ENCODE results near the gene MCC. TPM values are rescaled to one million over a fixed set of nuclear protein-coding genes. Genes with fewer than 3 reads are reported as not detected.
A peak's percentile ranks its signal among the peaks of the same experiment; 100 is the strongest.

The MCC gene
- total RNA-seq, 1 donor from 2014 or later = 22.7 TPM

DNA sequence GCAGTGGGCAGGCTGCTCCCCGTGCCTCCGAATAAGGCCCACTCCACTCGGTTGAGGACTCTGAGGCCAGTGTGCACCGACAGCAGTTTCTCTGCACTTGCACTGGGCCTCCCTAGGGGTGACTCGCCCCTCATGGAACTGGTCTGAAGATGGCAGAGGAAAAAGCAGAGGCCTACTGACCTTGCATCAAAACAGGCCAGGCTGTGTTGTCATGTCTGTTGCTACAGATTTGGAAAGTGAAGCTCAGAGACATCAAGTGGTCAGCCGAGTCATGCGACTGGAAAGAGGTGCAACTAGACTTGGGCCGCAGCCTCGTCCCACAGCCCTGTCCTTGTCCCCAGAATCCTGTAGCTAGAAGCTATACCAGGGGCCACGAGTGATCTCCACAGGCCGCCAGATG lies 433.4 kb downstream of the MCC start:
- TF ChIP-seq, protein P1, sequence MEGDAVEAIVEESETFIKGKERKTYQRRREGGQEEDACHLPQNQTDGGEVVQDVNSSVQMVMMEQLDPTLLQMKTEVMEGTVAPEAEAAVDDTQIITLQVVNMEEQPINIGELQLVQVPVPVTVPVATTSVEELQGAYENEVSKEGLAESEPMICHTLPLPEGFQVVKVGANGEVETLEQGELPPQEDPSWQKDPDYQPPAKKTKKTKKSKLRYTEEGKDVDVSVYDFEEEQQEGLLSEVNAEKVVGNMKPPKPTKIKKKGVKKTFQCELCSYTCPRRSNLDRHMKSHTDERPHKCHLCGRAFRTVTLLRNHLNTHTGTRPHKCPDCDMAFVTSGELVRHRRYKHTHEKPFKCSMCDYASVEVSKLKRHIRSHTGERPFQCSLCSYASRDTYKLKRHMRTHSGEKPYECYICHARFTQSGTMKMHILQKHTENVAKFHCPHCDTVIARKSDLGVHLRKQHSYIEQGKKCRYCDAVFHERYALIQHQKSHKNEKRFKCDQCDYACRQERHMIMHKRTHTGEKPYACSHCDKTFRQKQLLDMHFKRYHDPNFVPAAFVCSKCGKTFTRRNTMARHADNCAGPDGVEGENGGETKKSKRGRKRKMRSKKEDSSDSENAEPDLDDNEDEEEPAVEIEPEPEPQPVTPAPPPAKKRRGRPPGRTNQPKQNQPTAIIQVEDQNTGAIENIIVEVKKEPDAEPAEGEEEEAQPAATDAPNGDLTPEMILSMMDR (IDR thresholded peaks at IDR 0.05; ENCODE audit: unreplicated experiment) = no peak
- peaks cover 14% of the 10 kb centered on the region for H3K4me1 Mint-ChIP-seq (ENCODE audit: unreplicated experiment)
- no peak for DNase-seq (ENCODE audit: low spot score)
- H3K4me3 Mint-ChIP-seq (ENCODE audit: unreplicated experiment) = no peak overlapping the region
- peaks cover 15% of the 10 kb centered on the region for H3K36me3 Mint-ChIP-seq (ENCODE audit: low read depth, unreplicated experiment)
- peaks cover 9% of the 10 kb centered on the region for H3K27me3 Mint-ChIP-seq (ENCODE audit: unreplicated experiment)
- H3K27ac Mint-ChIP-seq (ENCODE audit: unreplicated experiment) = no peak overlapping the region
- no peaks in the 10 kb centered on the region for H3K9me3 Mint-ChIP-seq (ENCODE audit: unreplicated experiment)

GRCh38 chr5:113053511-113053995 lies 434.7 kb downstream of the MCC start:
- DNase-seq (ENCODE audit: low spot score) = no peak
- Mint-ChIP-seq H3K27me3 (ENCODE audit: unreplicated experiment) (peaks cover 3% of the 10 kb centered on the region), H3K27ac (ENCODE audit: unreplicated experiment) (no peak overlapping the region), H3K4me1 (ENCODE audit: unreplicated experiment) (peaks cover under 1% of the 10 kb centered on the region), H3K4me3 (ENCODE audit: unreplicated experiment) (no peak overlapping the region), H3K36me3 (ENCODE audit: low read depth, unreplicated experiment) (peaks cover 11% of the 10 kb centered on the region), H3K9me3 (ENCODE audit: unreplicated experiment) (no peaks in the 10 kb centered on the region)
- TF ChIP-seq, protein P1 (IDR thresholded peaks at IDR 0.05; ENCODE audit: unreplicated experiment) = no peak

DNA sequence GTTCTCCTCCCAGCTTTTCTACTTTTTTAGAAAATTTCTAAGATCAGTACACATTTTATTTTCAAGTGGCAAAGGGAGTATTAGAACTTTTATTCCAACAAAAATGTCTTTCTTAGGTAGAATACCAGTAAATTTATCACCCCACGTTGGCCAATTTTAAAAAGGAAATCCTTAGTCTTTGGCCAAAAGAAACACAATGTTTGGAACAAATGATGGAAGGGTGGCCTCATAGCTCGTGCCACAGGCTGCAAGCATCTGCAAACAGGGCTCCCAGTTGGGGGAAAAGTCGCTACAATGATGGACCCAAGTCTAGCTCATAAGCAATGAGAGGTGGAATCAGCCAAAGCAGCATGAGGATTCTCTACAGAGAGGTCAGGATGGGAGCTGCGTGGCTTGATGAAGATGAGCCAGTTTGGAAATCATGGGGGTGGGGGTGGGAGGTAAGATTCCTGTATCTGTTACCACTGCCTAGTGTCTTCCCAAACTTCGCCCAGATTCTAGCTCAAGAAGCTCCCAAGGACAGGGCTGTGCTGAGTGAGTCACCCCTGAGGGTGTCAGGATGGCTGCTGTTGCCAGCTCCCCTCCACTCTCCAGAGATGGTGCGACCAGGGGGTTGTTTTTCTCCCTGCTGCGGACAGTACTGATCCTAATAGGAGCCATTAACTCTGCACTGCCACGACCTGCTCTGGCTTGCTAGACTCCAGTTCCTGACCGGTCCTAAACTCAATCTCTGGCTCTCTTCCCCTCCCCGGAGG lies 436.0 kb downstream of the MCC start:
- TF ChIP-seq, protein P1 (IDR thresholded peaks at IDR 0.05; ENCODE audit: unreplicated experiment) = no peak
- H3K9me3 Mint-ChIP-seq (ENCODE audit: unreplicated experiment) = no peaks in the 10 kb centered on the region
- no peak overlapping the region for H3K4me3 Mint-ChIP-seq (ENCODE audit: unreplicated experiment)
- no peak overlapping the region for H3K27ac Mint-ChIP-seq (ENCODE audit: unreplicated experiment)
- peaks cover 8% of the 10 kb centered on the region for H3K4me1 Mint-ChIP-seq (ENCODE audit: unreplicated experiment)
- peaks cover 11% of the 10 kb centered on the region for H3K36me3 Mint-ChIP-seq (ENCODE audit: low read depth, unreplicated experiment)
- H3K27me3 Mint-ChIP-seq (ENCODE audit: unreplicated experiment) = peaks cover 3% of the 10 kb centered on the region
- no peak for DNase-seq (ENCODE audit: low spot score)

- H3K4me3 Mint-ChIP-seq (ENCODE audit: unreplicated experiment) = peak overlapping the region; percentile 4
- no peak overlapping the region for H3K27ac Mint-ChIP-seq (ENCODE audit: unreplicated experiment)
- TF ChIP-seq, protein P1 (IDR thresholded peaks at IDR 0.05; ENCODE audit: unreplicated experiment) = no peak
- H3K27me3 Mint-ChIP-seq (ENCODE audit: unreplicated experiment) = no peaks in the 10 kb centered on the region
- H3K36me3 Mint-ChIP-seq (ENCODE audit: low read depth, unreplicated experiment) = peaks cover 17% of the 10 kb centered on the region
- no peak for DNase-seq (ENCODE audit: low spot score)
- H3K4me1 Mint-ChIP-seq (ENCODE audit: unreplicated experiment) = peaks cover 8% of the 10 kb centered on the region
- no peaks in the 10 kb centered on the region for H3K9me3 Mint-ChIP-seq (ENCODE audit: unreplicated experiment)
Measured at GRCh38 chr5:113050721-113051382, 437.4 kb downstream of the MCC start.

GRCh38 chr5:113048931-113049330 lies 439.3 kb downstream of the MCC start:
- no peak for DNase-seq (ENCODE audit: low spot score)
- Mint-ChIP-seq H3K4me1 (ENCODE audit: unreplicated experiment) (peaks cover 8% of the 10 kb centered on the region), H3K9me3 (ENCODE audit: unreplicated experiment) (no peaks in the 10 kb centered on the region), H3K4me3 (ENCODE audit: unreplicated experiment) (no peak overlapping the region), H3K27me3 (ENCODE audit: unreplicated experiment) (no peaks in the 10 kb centered on the region), H3K36me3 (ENCODE audit: low read depth, unreplicated experiment) (peaks cover 15% of the 10 kb centered on the region), H3K27ac (ENCODE audit: unreplicated experiment) (no peak overlapping the region)
- TF ChIP-seq, protein P1 (IDR thresholded peaks at IDR 0.05; ENCODE audit: unreplicated experiment) = no peak

Data from endothelial cell (in vitro differentiated cells).